ENCODE results near the gene ATG9A. TPM values are rescaled to one million over a fixed set of nuclear protein-coding genes. Genes with fewer than 3 reads are reported as not detected.

ATG9A gene
- total RNA-seq, 1 donor from 2014 or later: 78.2 TPM

DNA sequence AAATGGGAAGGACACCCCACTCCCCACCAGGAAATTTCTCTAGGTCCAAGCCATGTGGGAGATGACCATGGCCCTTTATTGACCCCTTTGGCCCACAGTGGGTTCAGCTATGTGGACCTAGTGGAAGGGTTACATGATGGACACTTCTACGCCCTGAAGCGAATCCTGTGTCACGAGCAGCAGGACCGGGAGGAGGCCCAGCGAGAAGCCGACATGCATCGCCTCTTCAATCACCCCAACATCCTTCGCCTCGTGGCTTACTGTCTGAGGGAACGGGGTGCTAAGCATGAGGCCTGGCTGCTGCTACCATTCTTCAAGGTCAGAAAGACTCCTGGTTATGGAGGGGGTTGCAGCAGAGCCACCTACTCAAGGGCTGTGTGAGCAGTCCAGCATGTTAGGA is 17.1 kb upstream of the ATG9A start:
- peaks cover 66% of the 10 kb centered on the region for H3K4me1 ChIP-seq
- intact Hi-C loops (cut with micrococcal nuclease): no loop called here

DNA sequence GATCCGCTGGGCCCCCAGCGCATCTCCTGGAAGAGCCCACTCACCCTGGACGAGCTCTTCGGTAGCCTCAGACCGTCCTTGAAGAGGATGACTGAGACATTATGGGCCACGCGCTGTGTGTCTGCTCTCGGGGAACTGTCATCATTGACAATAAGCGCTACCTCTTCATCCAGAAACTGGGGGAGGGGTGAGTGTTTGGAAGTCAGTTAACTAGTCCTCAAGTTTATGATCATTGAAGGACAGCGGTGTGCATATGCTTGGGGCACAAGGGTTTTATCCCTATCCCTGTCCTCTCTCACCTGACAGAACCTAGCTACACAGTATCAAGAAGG is 16.4 kb upstream of the ATG9A start:
- peak overlapping the region; percentile 81 for H3K4me3 ChIP-seq
- H3K36me3 ChIP-seq: peaks cover 29% of the 10 kb centered on the region
- H3K27ac ChIP-seq (replicated peaks): peak overlapping the region; percentile 93
- TF ChIP-seq, protein P1, sequence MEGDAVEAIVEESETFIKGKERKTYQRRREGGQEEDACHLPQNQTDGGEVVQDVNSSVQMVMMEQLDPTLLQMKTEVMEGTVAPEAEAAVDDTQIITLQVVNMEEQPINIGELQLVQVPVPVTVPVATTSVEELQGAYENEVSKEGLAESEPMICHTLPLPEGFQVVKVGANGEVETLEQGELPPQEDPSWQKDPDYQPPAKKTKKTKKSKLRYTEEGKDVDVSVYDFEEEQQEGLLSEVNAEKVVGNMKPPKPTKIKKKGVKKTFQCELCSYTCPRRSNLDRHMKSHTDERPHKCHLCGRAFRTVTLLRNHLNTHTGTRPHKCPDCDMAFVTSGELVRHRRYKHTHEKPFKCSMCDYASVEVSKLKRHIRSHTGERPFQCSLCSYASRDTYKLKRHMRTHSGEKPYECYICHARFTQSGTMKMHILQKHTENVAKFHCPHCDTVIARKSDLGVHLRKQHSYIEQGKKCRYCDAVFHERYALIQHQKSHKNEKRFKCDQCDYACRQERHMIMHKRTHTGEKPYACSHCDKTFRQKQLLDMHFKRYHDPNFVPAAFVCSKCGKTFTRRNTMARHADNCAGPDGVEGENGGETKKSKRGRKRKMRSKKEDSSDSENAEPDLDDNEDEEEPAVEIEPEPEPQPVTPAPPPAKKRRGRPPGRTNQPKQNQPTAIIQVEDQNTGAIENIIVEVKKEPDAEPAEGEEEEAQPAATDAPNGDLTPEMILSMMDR (IDR thresholded peaks at IDR 0.05; ENCODE audit: borderline replicate concordance): no peak
- no peaks in the 10 kb centered on the region for H3K27me3 ChIP-seq (ENCODE audit: low read depth)
- DNase-seq: no peak
- H3K4me1 ChIP-seq: peaks cover 62% of the 10 kb centered on the region
- intact Hi-C loops (cut with micrococcal nuclease): no loop called here
- no peaks in the 10 kb centered on the region for H3K9me3 ChIP-seq (replicated peaks)

More for the DNA sequence above, 17.1 kb upstream of the ATG9A start:
- peaks cover 36% of the 10 kb centered on the region for H3K36me3 ChIP-seq
- no peak for DNase-seq
- H3K27ac ChIP-seq (replicated peaks): peak overlapping the region; percentile 93
- no peaks in the 10 kb centered on the region for H3K9me3 ChIP-seq (replicated peaks)
- peak overlapping the region; percentile 81 for H3K4me3 ChIP-seq
- no peaks in the 10 kb centered on the region for H3K27me3 ChIP-seq (ENCODE audit: low read depth)
- TF ChIP-seq, protein P1 (IDR thresholded peaks at IDR 0.05; ENCODE audit: borderline replicate concordance): no peak

DNA sequence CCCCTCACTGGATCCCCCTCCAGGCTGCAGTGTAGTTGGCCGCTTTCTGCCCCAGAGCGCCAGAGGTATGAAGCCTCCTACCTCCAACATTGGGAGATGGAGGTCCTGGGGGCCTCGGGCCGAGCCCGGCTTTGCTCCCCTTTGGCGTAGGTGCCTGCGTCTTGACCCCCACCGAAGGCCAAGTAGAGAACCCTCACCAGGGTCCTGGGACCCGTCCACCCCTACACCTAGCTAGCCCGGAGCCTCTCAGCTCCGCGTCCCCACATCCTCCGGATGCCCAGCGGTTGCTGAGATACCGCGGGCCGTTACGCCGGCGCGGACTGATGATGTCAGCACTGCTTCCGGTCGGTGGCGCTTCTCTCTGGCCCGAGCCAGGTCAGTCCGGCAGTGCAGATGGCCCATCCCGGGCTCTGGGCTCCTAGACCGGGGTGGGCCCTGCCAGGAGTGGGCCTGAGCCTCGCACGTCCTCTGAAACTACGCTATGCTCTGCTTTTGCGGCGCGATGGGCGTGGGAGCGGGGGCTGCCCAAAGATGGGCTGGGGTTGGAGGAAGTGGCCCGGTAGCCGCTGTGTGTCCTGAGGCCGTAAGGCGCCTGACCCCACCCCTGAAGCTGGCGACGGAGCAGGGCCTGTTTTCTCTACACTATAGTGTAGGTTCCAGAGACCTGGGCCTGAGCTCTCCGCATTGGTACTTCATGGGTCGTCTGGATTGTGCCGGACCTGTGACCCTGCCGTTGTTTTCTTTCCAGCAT is 15.9 kb upstream of the ATG9A start, which contains the start of the genes GLB1L and STK16:
Gene GLB1L (minus strand): TSS at position 297 of the 751 bp plus-strand sequence. CDS start 1,871 bp downstream, outside the sequence.
Gene STK16 (plus strand): TSS at position 332 of the 751 bp plus-strand sequence. CDS start 521 bp downstream, outside the sequence.
- no peaks in the 10 kb centered on the region for H3K9me3 ChIP-seq (replicated peaks)
- peak; percentile 96 for DNase-seq
- TF ChIP-seq, protein P1 (IDR thresholded peaks at IDR 0.05; ENCODE audit: borderline replicate concordance): no peak
- intact Hi-C loops (cut with micrococcal nuclease): no loop called here
- H3K27ac ChIP-seq (replicated peaks): peak within 1 kb of the TSS; percentile 93
- H3K4me1 ChIP-seq: peaks cover 57% of the 10 kb centered on the region
- peaks cover 23% of the 10 kb centered on the region for H3K36me3 ChIP-seq
- H3K4me3 ChIP-seq: peak within 1 kb of the TSS; percentile 81
- H3K27me3 ChIP-seq (ENCODE audit: low read depth): no peaks in the 10 kb centered on the region

DNA sequence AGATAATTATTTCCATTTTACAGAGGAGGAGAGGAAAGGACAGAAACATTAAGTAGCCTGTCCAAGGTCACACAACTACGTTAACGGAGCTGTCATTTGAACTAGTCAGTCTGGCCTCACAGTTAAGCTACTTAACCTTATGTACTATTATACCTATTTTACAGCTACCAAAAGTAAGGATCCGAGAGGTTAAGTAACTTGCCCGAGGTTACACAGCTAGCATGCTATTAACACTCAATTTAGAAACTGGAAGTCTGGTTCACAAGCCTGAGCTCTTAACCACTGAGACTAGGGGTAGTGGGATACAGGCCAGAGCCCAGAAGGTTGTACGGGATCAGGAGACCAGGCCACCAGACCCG is 15.3 kb upstream of the ATG9A start:
- H3K27me3 ChIP-seq (ENCODE audit: low read depth): no peaks in the 10 kb centered on the region
- no peak for DNase-seq

DNA sequence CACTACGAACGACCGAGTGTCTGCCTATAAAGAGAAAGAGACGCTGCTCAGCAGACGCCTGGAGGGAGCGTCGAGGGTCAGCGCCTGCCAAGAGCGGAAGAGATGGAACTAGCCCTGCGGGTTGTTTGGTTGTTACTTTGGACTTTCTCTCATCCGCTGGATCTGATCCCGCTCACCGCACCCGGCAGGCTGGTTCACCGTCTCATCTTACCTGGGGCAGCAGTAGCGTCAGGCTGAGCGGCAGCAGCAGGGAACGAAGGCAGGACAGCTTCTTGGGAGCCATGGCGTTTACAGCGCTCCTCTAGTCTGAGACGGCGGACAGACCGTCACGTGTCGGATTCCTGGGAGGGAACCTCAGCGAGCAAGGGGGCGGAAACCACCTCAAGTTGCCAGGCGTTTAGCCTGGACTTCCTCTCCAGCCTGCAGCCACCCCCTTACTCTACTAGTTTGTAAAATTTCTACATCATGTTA is 13.9 kb upstream of the ATG9A start:
- Histone ChIP-seq H3K36me3 (peaks cover 18% of the 10 kb centered on the region), H3K9me3 (replicated peaks) (no peaks in the 10 kb centered on the region), H3K27me3 (ENCODE audit: low read depth) (no peaks in the 10 kb centered on the region), H3K4me1 (peaks cover 37% of the 10 kb centered on the region), H3K27ac (replicated peaks) (no peak overlapping the region), H3K4me3 (peak overlapping the region; percentile 41)
- TF ChIP-seq, protein P1 (IDR thresholded peaks at IDR 0.05; ENCODE audit: borderline replicate concordance): no peak
- intact Hi-C loops (cut with micrococcal nuclease): no loop called here
- no peak for DNase-seq

More for the DNA sequence above, 15.3 kb upstream of the ATG9A start:
- Histone ChIP-seq H3K36me3 (peaks cover 18% of the 10 kb centered on the region), H3K4me1 (peaks cover 52% of the 10 kb centered on the region), H3K9me3 (replicated peaks) (no peaks in the 10 kb centered on the region), H3K4me3 (peak overlapping the region; percentile 81), H3K27ac (replicated peaks) (peak overlapping the region; percentile 93)
- TF ChIP-seq, protein P1 (IDR thresholded peaks at IDR 0.05; ENCODE audit: borderline replicate concordance): no peak
- intact Hi-C loops (cut with micrococcal nuclease): no loop called here
